GM12892 (cell line): Measurements from ENCODE around the gene COL17A1.

Source experiments
- POLR2A ChIP-seq: IDR thresholded peaks from 2 replicates; pipeline ENCODE4 v1.6.1; 2011; ENCODE audit warnings: low read depth, low read length, control low read depth
- TAF1 ChIP-seq: IDR thresholded peaks from 2 replicates; pipeline ENCODE4 v1.6.1; 2011; ENCODE audit warnings: low read depth, mild to moderate bottlenecking, control low read depth, low read length, borderline replicate concordance

GRCh38 chr10:104022026-104022425, 63.7 kb downstream of the COL17A1 start:
- no peak for TF ChIP-seq POLR2A
- TF ChIP-seq TAF1 = no peak
